H1 (cell line): Measurements from ENCODE around the gene RPL19. TPM values are rescaled to one million over a fixed set of nuclear protein-coding genes. Genes with fewer than 3 reads are reported as not detected.

Source experiments
- CTCF ChIA-PET: fragments of 300-600 bp; sonication (Branson Sonifier 250); formaldehyde crosslinking; loops from one replicate; lab custom pipeline; 2021; ENCODE audit not compliant: partially characterized antibody; lab: Charles Lee
- POLR2A ChIA-PET: fragments of 300-600 bp; sonication (Branson Sonifier 250); formaldehyde crosslinking; loops from one replicate; lab custom pipeline; 2021; ENCODE audit warnings: inconsistent platforms; ENCODE audit not compliant: partially characterized antibody; lab: Charles Lee
- DNase-seq, 2 experiments: peaks; one replicate each; pipeline versions ENCODE4 v3.0.0 to v3.0.0-alpha.2; 2010 to 2022; ENCODE audit warnings: low spot score in 2 of 2, low read depth in 1 of 2, mixed read lengths in 1 of 2
- FAIRE-seq: peaks from 2 replicates; lab custom pipeline; 2011; peaks lifted over from hg19 to GRCh38; lab: Jason Lieb, UNC
- H2AFZ ChIP-seq: 2 replicates; pipeline ENCODE4 v1.8.1; 2012; ENCODE audit warnings: low read length, inconsistent platforms
- H2AK5ac ChIP-seq: 2 replicates; pipeline ENCODE4 v1.6.1; 2013; ENCODE audit warnings: low read depth, low read length
- H2BK120ac ChIP-seq: replicated peaks from 2 replicates; pipeline ENCODE3; 2013; ENCODE audit warnings: low read depth, low read length, inconsistent platforms
- H2BK12ac ChIP-seq: 2 replicates; pipeline ENCODE4 v1.6.1; 2013; ENCODE audit warnings: low read depth, low read length
- H2BK15ac ChIP-seq: 2 replicates; pipeline ENCODE4 v1.6.1; 2013; ENCODE audit warnings: low read length
- H2BK20ac ChIP-seq: 2 replicates; pipeline ENCODE4 v1.6.1; 2013; ENCODE audit warnings: low read length
- H2BK5ac ChIP-seq: 2 replicates; pipeline ENCODE4 v1.6.1; 2013; ENCODE audit warnings: low read depth, low read length
- H3K14ac ChIP-seq: 2 replicates; pipeline ENCODE4 v1.6.1; 2013; ENCODE audit warnings: inconsistent platforms; ENCODE audit not compliant: insufficient read length
- H3K18ac ChIP-seq: 2 replicates; pipeline ENCODE4 v1.6.1; 2013; ENCODE audit warnings: low read length; ENCODE audit errors: extremely low read depth
- H3K23ac ChIP-seq: 2 replicates; pipeline ENCODE4 v1.6.1; 2013; ENCODE audit warnings: inconsistent platforms; ENCODE audit not compliant: insufficient read length
- H3K23me2 ChIP-seq: 2 replicates; pipeline ENCODE4 v1.6.1; 2013; ENCODE audit warnings: low read depth, low read length
- H3K27ac ChIP-seq: 2 replicates; pipeline ENCODE4 v1.6.1; 2011; ENCODE audit warnings: low read depth, low read length, inconsistent platforms
- H3K27me3 ChIP-seq, 4 experiments: replicated peaks in 1 of 4; 1 replicate in 1 of 4; 2 replicates in 3 of 4; pipeline versions ENCODE4 v1.6.1 to v1.8.1; 2011 to 2013; ENCODE audit warnings: low read length in 3 of 4, mild to moderate bottlenecking in 3 of 4, inconsistent platforms in 2 of 4, mixed read lengths in 2 of 4, moderate library complexity in 1 of 4; ENCODE audit not compliant: control insufficient read depth in 3 of 4, insufficient read depth in 3 of 4; ENCODE audit errors: extremely low read depth in 1 of 4
- H3K36me3 ChIP-seq, 4 experiments: 2 replicates each; pipeline versions ENCODE4 v1.6.1 to v1.8.1; 2011 to 2013; ENCODE audit warnings: mild to moderate bottlenecking in 4 of 4, low read length in 3 of 4, moderate library complexity in 2 of 4, control low read depth in 1 of 4, inconsistent platforms in 1 of 4; ENCODE audit not compliant: insufficient read depth in 4 of 4, control insufficient read depth in 2 of 4
- H3K4ac ChIP-seq: replicated peaks from 2 replicates; pipeline ENCODE3; 2013; ENCODE audit warnings: low read length, low read depth, mixed read lengths, inconsistent platforms; ENCODE audit not compliant: insufficient read length
- H3K4me1 ChIP-seq, 4 experiments: replicated peaks in 1 of 4; 1 replicate in 1 of 4; 2 replicates in 3 of 4; pipeline versions ENCODE4 v1.6.1 to v1.8.1; 2011 to 2013; ENCODE audit warnings: low read length in 3 of 4, inconsistent platforms in 2 of 4, mixed read lengths in 1 of 4; ENCODE audit not compliant: insufficient read depth in 4 of 4, control insufficient read depth in 3 of 4
- H3K4me2 ChIP-seq, 2 experiments: 2 replicates each; pipeline versions ENCODE4 v1.6.1 to v1.8.1; 2011 to 2013; ENCODE audit warnings: low read depth in 2 of 2, low read length in 2 of 2, control low read depth in 1 of 2, inconsistent platforms in 1 of 2, mild to moderate bottlenecking in 1 of 2; ENCODE audit not compliant: insufficient read depth in 1 of 2
- H3K4me3 ChIP-seq, 4 experiments: fragments of 200-600, 300-600 bp in 1 of 4; sonication (generic), shearing (Covaris generic), sonication (Bioruptor Twin) in 1 of 4; 2 replicates each; pipeline versions ENCODE4 v1.5.1 to v1.8.1; 2011 to 2016; ENCODE audit warnings: low read length in 4 of 4, low read depth in 3 of 4, control low read depth in 2 of 4, inconsistent platforms in 2 of 4, mild to moderate bottlenecking in 2 of 4, mixed read lengths in 1 of 4, moderate library complexity in 1 of 4; ENCODE audit not compliant: insufficient read depth in 2 of 4; ENCODE audit errors: extremely low read depth in 1 of 4
- H3K56ac ChIP-seq: replicated peaks from 2 replicates; pipeline ENCODE3; 2013; ENCODE audit warnings: low read depth, mild to moderate bottlenecking, mixed read lengths, low read length, inconsistent platforms; ENCODE audit not compliant: insufficient read length
- H3K79me1 ChIP-seq: 2 replicates; pipeline ENCODE4 v1.6.1; 2013; ENCODE audit warnings: low read depth, low read length, control low read depth
- H3K79me2 ChIP-seq, 2 experiments: 2 replicates each; pipeline versions ENCODE4 v1.6.1 to v1.8.1; 2012 to 2013; ENCODE audit warnings: low read length in 2 of 2, mild to moderate bottlenecking in 2 of 2, inconsistent platforms in 1 of 2; ENCODE audit not compliant: insufficient read depth in 2 of 2, control insufficient read depth in 1 of 2
- H3K9ac ChIP-seq, 4 experiments: replicated peaks in 1 of 4; 1 replicate in 1 of 4; 2 replicates in 3 of 4; pipeline versions ENCODE4 v1.6.1 to v1.8.1; 2011 to 2013; ENCODE audit warnings: low read depth in 3 of 4, low read length in 3 of 4, control low read depth in 2 of 4, mild to moderate bottlenecking in 2 of 4, moderate library complexity in 2 of 4, inconsistent platforms in 1 of 4; ENCODE audit errors: extremely low read depth in 1 of 4
- H3K9me3 ChIP-seq, 2 experiments: 2 replicates each; pipeline versions ENCODE4 v1.6.1 to v1.8.1; 2012 to 2013; ENCODE audit warnings: mild to moderate bottlenecking in 2 of 2, moderate library complexity in 2 of 2, control low read depth in 1 of 2, inconsistent platforms in 1 of 2, low read depth in 1 of 2, low read length in 1 of 2, mixed read lengths in 1 of 2; ENCODE audit not compliant: insufficient read depth in 2 of 2
- H4K20me1 ChIP-seq, 2 experiments: replicated peaks in 1 of 2; 2 replicates each; pipeline versions ENCODE3 to v1.8.1; 2011 to 2013; ENCODE audit warnings: inconsistent platforms in 2 of 2, low read length in 2 of 2, mild to moderate bottlenecking in 1 of 2; ENCODE audit not compliant: insufficient read depth in 2 of 2, control insufficient read depth in 1 of 2
- H4K5ac ChIP-seq: 2 replicates; pipeline ENCODE4 v1.6.1; 2013; ENCODE audit warnings: low read length, low read depth, mixed read lengths, inconsistent platforms; ENCODE audit not compliant: insufficient read length
- H4K8ac ChIP-seq: 2 replicates; pipeline ENCODE4 v1.8.0; 2013; ENCODE audit warnings: mild to moderate bottlenecking, moderate library complexity, low read length, inconsistent platforms; ENCODE audit not compliant: insufficient read depth; ENCODE audit errors: extremely low read depth
- H4K91ac ChIP-seq: replicated peaks from 2 replicates; pipeline ENCODE3; 2013; ENCODE audit warnings: low read length, mixed read lengths, inconsistent platforms; ENCODE audit not compliant: insufficient read length
- ATF2 ChIP-seq: IDR thresholded peaks from 2 replicates; pipeline ENCODE4 v1.6.1; 2012; ENCODE audit warnings: low read length, inconsistent platforms
- ATF3 ChIP-seq: IDR thresholded peaks from 2 replicates; pipeline ENCODE4 v1.6.1; 2011; ENCODE audit warnings: low read depth, mild to moderate bottlenecking, low read length; ENCODE audit not compliant: insufficient read depth
- BACH1 ChIP-seq: IDR thresholded peaks from 2 replicates; pipeline ENCODE4 v1.6.1; 2012; ENCODE audit warnings: low read length, improper control_type of control experiment
- CHD1 ChIP-seq: IDR thresholded peaks from 2 replicates; pipeline ENCODE4 v1.6.1; 2012; ENCODE audit warnings: low read depth, low read length, improper control_type of control experiment
- CREB1 ChIP-seq: IDR thresholded peaks from 2 replicates; pipeline ENCODE4 v1.6.1; 2012; ENCODE audit warnings: inconsistent platforms
- EZH2 ChIP-seq: fragments of 200-600 bp; sonication (generic); IDR thresholded peaks from 2 replicates; pipeline ENCODE4 v1.7.1; 2012; ENCODE audit warnings: low read depth, mild to moderate bottlenecking, moderate library complexity, low read length, inconsistent platforms; ENCODE audit not compliant: severe bottlenecking
- GTF2F1 ChIP-seq: IDR thresholded peaks from 2 replicates; pipeline ENCODE4 v1.6.1; 2012; ENCODE audit warnings: low read depth, low read length, improper control_type of control experiment, borderline replicate concordance
- JUN ChIP-seq: IDR thresholded peaks from 2 replicates; pipeline ENCODE4 v1.6.1; 2011; ENCODE audit warnings: low read depth, mild to moderate bottlenecking, improper control_type of control experiment, low read length
- JUND ChIP-seq: IDR thresholded peaks from 2 replicates; pipeline ENCODE4 v1.6.1; 2011; ENCODE audit warnings: mild to moderate bottlenecking, improper control_type of control experiment, low read length
- KDM1A ChIP-seq: fragments of 200-600, 300-600 bp; sonication (generic); IDR thresholded peaks from 2 replicates; pipeline ENCODE4 v1.7.1; 2016; ENCODE audit warnings: mild to moderate bottlenecking, low read length, borderline replicate concordance
- MAFK ChIP-seq: IDR thresholded peaks from 2 replicates; pipeline ENCODE4 v1.6.1; 2012; ENCODE audit warnings: low read depth, mild to moderate bottlenecking, improper control_type of control experiment, low read length
- SP2 ChIP-seq: IDR thresholded peaks from 2 replicates; pipeline ENCODE4 v1.6.1; 2012; ENCODE audit warnings: mild to moderate bottlenecking, low read length, inconsistent platforms
- WGBS, 2 experiments: shearing (Covaris generic) in 1 of 2; methylation state at CpG; one replicate each; pipeline versions ENCODE4 v1.1.6 to v1.1.7; 2013 to 2015; ENCODE audit warnings: low lambda C conversion rate in 2 of 2, mixed read lengths in 2 of 2, inconsistent platforms in 1 of 2, low coverage in 1 of 2, missing lambda C conversion rate in 1 of 2; ENCODE audit not compliant: insufficient replicate concordance in 2 of 2, insufficient coverage in 1 of 2, insufficient read length in 1 of 2; ENCODE audit errors: extremely low coverage in 1 of 2, missing lambda C conversion rate in 1 of 2; 5-methylcytosine and 5-hydroxymethylcytosine counted together
- polyA plus RNA-seq, 7 experiments: library from polyadenylated mRNA; depleted of rRNA in 3 of 7; stranded (reverse) in 5 of 7; unstranded in 2 of 7; fragments of >200 nt in 5 of 7; fragments of 200-250 nt in 2 of 7; gene quantifications; 1 replicate in 5 of 7; 2 replicates in 1 of 7; 4 replicates in 1 of 7; pipeline versions ENCODE4 v1.2.1 to v1.2.3, GENCODE V29; 2011 to 2013; ENCODE audit warnings: missing spikeins in 2 of 7, mixed read lengths in 2 of 7
- total RNA-seq: library from RNA; stranded (reverse); fragmentation: NEBNext Ultra II Directional; extraction: Animal tissue kit (Norgen Biotek cat#: 25700); gene quantifications from 2 replicates; pipeline ENCODE4 v1.2.1, GENCODE V29; 2021

Gene RPL19
- total and polyA plus RNA-seq, 2 of the 8 experiments (the other 6 are each of a cell fraction or from before 2014, with no cell fraction given): 2,108 to 2,182 TPM

GRCh38 chr17:39192901-39193300 is 7.2 kb upstream of the RPL19 start:
- Histone ChIP-seq H3K23me2 (peaks cover 6% of the 10 kb centered on the region; the same call in 1 of the 2 replicates), H3K9ac (no peak overlapping the region), H3K9me3 (no peaks in the 10 kb centered on the region), H2AFZ (no peak overlapping the region), H2BK12ac (peak overlapping the region; percentile 87; the same call in 1 of the 2 replicates), H2BK15ac (no peak overlapping the region), H3K27me3 (no peaks in the 10 kb centered on the region), H2BK5ac (peak overlapping the region; percentile 80), H3K4me3 (no peak overlapping the region; a peak in 1 of 8 replicates), H3K23ac (no peak overlapping the region), H3K4me2 (no peak overlapping the region; a peak in 1 of 4 replicates), H4K5ac (no peak overlapping the region), H3K4ac (no peak overlapping the region), H4K8ac (no peak overlapping the region), H3K56ac (no peak overlapping the region), H3K4me1 (peaks cover 0 to 23% (median 20%) of the 10 kb centered on the region in 4 experiments; a peak in 6 of 7 replicates), H2AK5ac (peak overlapping the region; percentile 60; the same call in 1 of the 2 replicates), H2BK20ac (no peak overlapping the region), H4K91ac (no peak overlapping the region), H3K79me2 (peaks cover 0 to 34% of the 10 kb centered on the region in 2 experiments; a peak in 1 of 4 replicates), H3K14ac (no peak overlapping the region), H2BK120ac (no peak overlapping the region), H3K27ac (no peak overlapping the region), H4K20me1 (peaks cover 2 to 27% of the 10 kb centered on the region in 2 experiments), H3K36me3 (peaks cover 5 to 40% (median 20%) of the 10 kb centered on the region in 4 experiments; a peak in 7 of 8 replicates), H3K79me1 (peaks cover 19% of the 10 kb centered on the region), H3K18ac (no peak overlapping the region)
- no peak for DNase-seq
- CTCF ChIA-PET: interaction anchor here (1.0 to 3.8 kb wide), 10 partner anchors 9 to 330 kb away, joined by 3 to 22 read pairs (median 4); no protein-coding TSS in a partner anchor
- FAIRE-seq: no peak
- POLR2A ChIA-PET: interaction anchor here (1.1 to 5.9 kb wide), 3 partner anchors 13 to 51 kb away, joined by 3 to 51 read pairs (median 5); no protein-coding TSS in a partner anchor
- 91% methylated on average over 15 of the region's 16 CpGs; no CpG with 5 or more reads in 1 of the 2 experiments for WGBS, 2 experiments
- no peak for TF ChIP-seq ATF2
- TF ChIP-seq CREB1: no peak
- TF ChIP-seq GTF2F1: no peak
- TF ChIP-seq BACH1: no peak
- TF ChIP-seq CHD1: no peak
- TF ChIP-seq ATF3: no peak
- TF ChIP-seq MAFK: no peak
- no peak for TF ChIP-seq JUN
- TF ChIP-seq EZH2: no peak
- no peak for TF ChIP-seq SP2
- TF ChIP-seq KDM1A: no peak
- no peak for TF ChIP-seq JUND
